ENCODE measurements around the gene MSS51.
"Not testable (repeated sequence)": the region's sequence is repeated elsewhere in the genome, so short reads cannot be mapped to it uniquely, and the experiment has no call there.

Gene MSS51

GRCh38 chr10:73407495-73407894 lies 25.9 kb downstream of the MSS51 start:
- Mint-ChIP-seq H3K27ac (no peak overlapping the region), H3K4me3 (no peak overlapping the region), H3K36me3 (peaks cover 27 to 62% of the 10 kb centered on the region in 2 donors), H3K27me3 (no peaks in the 10 kb centered on the region), H3K4me1 (peaks cover 28 to 71% of the 10 kb centered on the region in 2 donors), H3K9me3 (no peaks in the 10 kb centered on the region)
- no peak for ATAC-seq (replicated peaks)
- no peak for DNase-seq

DNA sequence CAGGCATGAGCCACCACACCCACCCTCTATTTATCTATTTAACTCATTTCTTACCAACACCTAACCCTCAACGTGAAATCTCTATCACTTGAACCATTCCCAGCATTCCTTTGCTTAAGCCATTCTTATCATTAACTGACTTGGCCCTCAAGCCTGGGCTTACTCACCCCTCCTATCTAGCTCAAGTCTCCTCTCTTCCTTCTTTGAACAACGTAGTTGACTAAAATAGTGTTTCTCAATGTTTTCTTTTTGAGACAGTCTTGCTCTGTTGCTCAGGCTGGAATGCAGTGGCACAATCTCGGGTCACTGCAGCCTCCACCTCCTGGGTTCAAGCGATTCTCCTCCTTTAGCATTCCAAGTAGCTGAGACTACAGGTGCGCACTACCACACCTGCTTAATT lies 26.5 kb downstream of the MSS51 start:
- ATAC-seq (replicated peaks) (no peak), DNase-seq (no peak)
- Mint-ChIP-seq H3K4me3 (no peak overlapping the region), H3K9me3 (no peaks in the 10 kb centered on the region), H3K27ac (no peak overlapping the region), H3K4me1 (peaks cover 28 to 67% of the 10 kb centered on the region in 2 donors), H3K27me3 (no peaks in the 10 kb centered on the region), H3K36me3 (peaks cover 27 to 59% of the 10 kb centered on the region in 2 donors)

DNA sequence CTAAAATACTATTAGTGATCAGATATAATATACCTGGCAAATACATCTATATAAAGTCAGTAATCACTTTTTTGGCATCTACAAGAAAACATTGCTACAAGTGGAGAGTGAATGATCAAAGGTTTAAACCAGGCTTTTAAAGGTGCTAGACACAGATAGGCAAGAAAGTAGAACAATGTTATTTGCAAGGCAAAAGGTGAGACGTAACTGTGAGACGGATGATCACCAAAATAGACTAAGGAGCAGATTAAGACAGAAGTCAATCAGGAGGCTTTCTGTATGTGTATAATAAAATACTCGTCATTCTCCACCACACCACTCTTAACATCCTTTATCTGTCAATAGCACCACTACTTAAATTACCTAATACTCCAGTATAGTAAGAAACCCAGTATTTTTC lies 27.8 kb downstream of the MSS51 start:
- Mint-ChIP-seq H3K27me3 (no peaks in the 10 kb centered on the region), H3K9me3 (no peaks in the 10 kb centered on the region), H3K36me3 (peaks cover 33 to 58% of the 10 kb centered on the region in 2 donors), H3K4me1 (peaks cover 26 to 59% of the 10 kb centered on the region in 2 donors), H3K4me3 (no peak overlapping the region), H3K27ac (no peak overlapping the region)
- no peak for DNase-seq
- ATAC-seq (replicated peaks), result no peak

DNA sequence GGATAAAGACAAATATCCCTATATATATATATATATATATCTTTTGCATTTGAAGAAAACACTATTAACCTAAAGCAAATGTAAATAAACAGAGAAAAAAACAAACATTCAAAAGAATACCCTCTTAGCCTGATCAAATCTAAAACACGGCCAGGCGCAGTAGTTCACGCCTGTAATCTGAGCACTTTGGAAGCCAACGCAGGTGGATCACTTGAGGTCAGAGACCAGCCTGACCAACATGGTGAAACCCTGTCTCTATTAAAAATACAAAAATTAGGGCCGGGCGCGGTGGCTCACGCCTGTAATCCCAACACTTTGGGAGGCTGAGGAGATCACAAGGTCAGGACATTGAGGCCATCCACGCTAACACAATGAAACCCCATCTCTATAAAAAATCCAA lies 28.7 kb downstream of the MSS51 start:
- Mint-ChIP-seq H3K4me1 (peaks cover 23 to 50% of the 10 kb centered on the region in 2 donors), H3K9me3 (no peaks in the 10 kb centered on the region), H3K27me3 (no peaks in the 10 kb centered on the region), H3K4me3 (no peak overlapping the region), H3K36me3 (peaks cover 29 to 56% of the 10 kb centered on the region in 2 donors), H3K27ac (no peak overlapping the region)
- no peak for ATAC-seq (replicated peaks)
- no peak for DNase-seq

GRCh38 chr10:73401636-73402035 lies 31.7 kb downstream of the MSS51 start:
- no peak overlapping the region for H3K27ac Mint-ChIP-seq
- peaks cover 18 to 48% of the 10 kb centered on the region in 2 donors for H3K36me3 Mint-ChIP-seq
- DNase-seq (no peak), ATAC-seq (replicated peaks) (no peak)
- H3K9me3 Mint-ChIP-seq, result no peaks in the 10 kb centered on the region
- H3K4me3 Mint-ChIP-seq, result no peak overlapping the region
- no peaks in the 10 kb centered on the region for H3K27me3 Mint-ChIP-seq
- H3K4me1 Mint-ChIP-seq, result peaks cover 10 to 31% of the 10 kb centered on the region in 2 donors

DNA sequence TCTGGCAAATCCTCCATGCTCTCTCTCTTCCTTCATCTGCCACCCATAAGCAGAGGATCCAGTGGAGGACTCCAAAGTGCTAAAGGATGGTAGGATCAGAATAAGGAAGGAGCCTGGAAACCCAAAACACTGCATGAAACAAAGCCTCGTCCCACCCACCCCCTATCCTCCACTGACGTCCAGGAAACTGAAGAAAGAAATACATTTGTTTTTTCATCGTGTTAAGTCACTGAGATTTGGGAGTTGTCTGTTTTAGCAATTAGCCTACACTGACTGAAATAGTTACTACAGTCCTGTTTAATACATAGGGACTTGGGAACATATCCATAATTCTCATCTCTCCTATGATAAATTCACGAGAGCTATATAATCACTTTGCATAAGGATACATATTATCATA lies 34.3 kb downstream of the MSS51 start:
- Mint-ChIP-seq H3K9me3 (no peaks in the 10 kb centered on the region), H3K27me3 (no peaks in the 10 kb centered on the region), H3K4me1 (peaks cover 4 to 18% of the 10 kb centered on the region in 2 donors), H3K4me3 (no peak overlapping the region), H3K36me3 (peaks cover 30 to 54% of the 10 kb centered on the region in 2 donors), H3K27ac (no peak overlapping the region)
- ATAC-seq (replicated peaks), result no peak
- DNase-seq, result no peak

GRCh38 chr10:73398024-73398423 lies 35.3 kb downstream of the MSS51 start:
- Mint-ChIP-seq H3K9me3 (no peaks in the 10 kb centered on the region), H3K4me3 (no peak overlapping the region), H3K4me1 (peaks cover 2 to 18% of the 10 kb centered on the region in 2 donors), H3K36me3 (peaks cover 32 to 60% of the 10 kb centered on the region in 2 donors), H3K27me3 (no peaks in the 10 kb centered on the region), H3K27ac (no peak overlapping the region)
- ATAC-seq (replicated peaks) (no peak), DNase-seq (no peak)

GRCh38 chr10:73394325-73394724 lies 39.0 kb downstream of the MSS51 start:
- not testable (repeated sequence) for DNase-seq; H3K9me3 Mint-ChIP-seq; H3K27ac Mint-ChIP-seq; H3K27me3 Mint-ChIP-seq; H3K4me3 Mint-ChIP-seq; ATAC-seq (replicated peaks)
- Mint-ChIP-seq H3K36me3 (peaks cover 42 to 58% of the 10 kb centered on the region in 2 donors), H3K4me1 (peaks cover 4 to 24% of the 10 kb centered on the region in 2 donors)

DNA sequence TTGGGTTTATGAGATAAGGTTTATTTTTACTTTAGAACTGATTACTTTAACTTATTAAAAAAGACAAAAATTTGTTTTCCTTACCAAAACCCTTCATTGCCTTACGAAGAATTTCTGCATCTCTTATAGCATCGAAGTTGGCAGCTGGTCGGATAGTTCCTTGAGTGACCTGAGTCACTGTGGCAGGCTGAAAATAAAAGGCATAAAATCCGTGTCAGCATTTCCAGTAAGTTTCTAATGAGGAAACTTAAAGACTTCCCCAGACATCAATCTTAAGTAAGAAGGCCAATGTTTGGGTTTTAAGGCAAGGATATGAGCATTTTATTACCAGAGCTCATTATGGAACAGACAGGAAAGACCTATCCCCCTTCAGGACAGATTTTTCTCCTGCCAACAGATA lies 45.1 kb downstream of the MSS51 start:
- ATAC-seq (replicated peaks), result no peak
- DNase-seq, result no peak
- Mint-ChIP-seq H3K36me3 (peaks cover 33 to 55% of the 10 kb centered on the region in 2 donors), H3K27ac (peak overlapping the region; percentile 42), H3K27me3 (no peaks in the 10 kb centered on the region), H3K9me3 (no peaks in the 10 kb centered on the region), H3K4me1 (peaks cover 3 to 18% of the 10 kb centered on the region in 2 donors), H3K4me3 (no peak overlapping the region)

- Mint-ChIP-seq H3K27ac (no peak overlapping the region), H3K4me1 (peaks cover 0 to 8% of the 10 kb centered on the region in 2 donors), H3K4me3 (no peak overlapping the region), H3K9me3 (no peaks in the 10 kb centered on the region), H3K27me3 (no peaks in the 10 kb centered on the region), H3K36me3 (peaks cover 31 to 51% of the 10 kb centered on the region in 2 donors)
- ATAC-seq (replicated peaks) (no peak), DNase-seq (no peak)
Measured at GRCh38 chr10:73386583-73386982, 46.8 kb downstream of the MSS51 start.

GRCh38 chr10:73379064-73379748 lies 54.2 kb downstream of the MSS51 start:
- H3K9me3 Mint-ChIP-seq, result no peaks in the 10 kb centered on the region
- H3K36me3 Mint-ChIP-seq, result peaks cover 37 to 48% of the 10 kb centered on the region in 2 donors
- no peaks in the 10 kb centered on the region for H3K27me3 Mint-ChIP-seq
- H3K4me1 Mint-ChIP-seq, result peaks cover 11 to 15% of the 10 kb centered on the region in 2 donors
- H3K4me3 Mint-ChIP-seq, result peak overlapping the region in 1 of 2 donors; percentile 44
- ATAC-seq (replicated peaks) (peak; percentile 89 to 97), DNase-seq (no peak)
- peak overlapping the region; percentile 92 for H3K27ac Mint-ChIP-seq

DNA sequence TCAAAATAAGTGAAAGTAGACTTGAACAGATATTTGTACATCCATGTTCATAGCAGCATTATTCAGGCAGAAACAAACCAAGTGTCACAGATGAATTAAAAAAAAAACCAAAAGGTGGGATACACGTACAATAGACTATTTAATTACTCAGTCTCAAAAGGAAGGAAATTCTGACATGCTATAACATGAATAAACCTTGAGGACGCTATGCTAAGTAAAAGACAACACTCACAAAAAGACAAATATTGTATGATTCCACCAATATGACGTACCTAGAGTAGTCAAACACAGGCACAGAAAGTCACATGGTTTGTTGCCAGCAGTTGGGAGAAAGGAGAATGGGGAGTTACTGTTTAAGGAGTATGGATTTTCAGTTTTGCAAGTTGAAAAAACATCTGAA lies 56.7 kb downstream of the MSS51 start:
- Mint-ChIP-seq H3K4me1 (peaks cover 11 to 15% of the 10 kb centered on the region in 2 donors), H3K36me3 (peaks cover 38 to 52% of the 10 kb centered on the region in 2 donors), H3K4me3 (no peak overlapping the region), H3K9me3 (no peaks in the 10 kb centered on the region), H3K27me3 (no peaks in the 10 kb centered on the region), H3K27ac (no peak overlapping the region)
- no peak for ATAC-seq (replicated peaks)
- no peak for DNase-seq
